Heart right ventricle (tissue), 16 donors: ENCODE data around the gene NRXN3. TPM values are rescaled to one million over a fixed set of nuclear protein-coding genes. Genes with fewer than 3 reads are reported as not detected.
A peak's percentile ranks its signal among the peaks of the same experiment; 100 is the strongest.

Experiments
- ATAC-seq, 8 donors: fragments of 200-7000 bp; cut with Tn5 transposase; one replicate each; pipeline ENCODE4 v1.9.1; 2020; ENCODE audit warnings: mild to moderate bottlenecking in 8 of 8, moderate library complexity in 8 of 8, moderate number of reproducible peaks in 1 of 8
- DNase-seq, 2 donors: peaks; one replicate each; pipeline ENCODE4 v3.0.0-alpha.2; 2020
- H3K27ac ChIP-seq, 10 donors: fragments of 200-600 bp; sonication (generic) in 2 of 10; one replicate each; pipeline versions ENCODE4 v1.5.0 to v1.8.0; 2020 to 2022; ENCODE audit warnings: mild to moderate bottlenecking in 3 of 10
- H3K27me3 ChIP-seq, 7 donors: fragments of 200-600 bp; one replicate each; pipeline ENCODE4 v1.8.0; 2021 to 2022; ENCODE audit warnings: mild to moderate bottlenecking in 2 of 7
- H3K36me3 ChIP-seq, 9 donors: fragments of 200-600 bp; sonication (generic) in 1 of 9; one replicate each; pipeline versions ENCODE4 v1.5.0 to v1.8.0; 2020 to 2022; ENCODE audit warnings: mild to moderate bottlenecking in 2 of 9
- H3K4me1 ChIP-seq, 9 donors: fragments of 200-600 bp; sonication (generic) in 1 of 9; one replicate each; pipeline versions ENCODE4 v1.5.0 to v1.8.0; 2020 to 2022; ENCODE audit warnings: mild to moderate bottlenecking in 4 of 9
- H3K4me3 ChIP-seq, 10 donors: fragments of 200-600 bp; sonication (generic) in 2 of 10; one replicate each; pipeline versions ENCODE4 v1.5.0 to v1.8.0; 2020 to 2022; ENCODE audit warnings: mild to moderate bottlenecking in 7 of 10, moderate library complexity in 2 of 10
- H3K9me3 ChIP-seq, 11 donors: fragments of 200-600 bp in 10 of 11; sonication (generic) in 2 of 11; one replicate each; pipeline versions ENCODE4 v1.5.0 to v1.8.0; 2013 to 2022; ENCODE audit warnings: mild to moderate bottlenecking in 2 of 11, control low read depth in 1 of 11, moderate library complexity in 1 of 11
- WGBS, 2 donors: extraction: QIAGEN DNeasy Blood & Tissue Kit; methylation state at CpG; one replicate each; pipeline ENCODE4 v1.1.7; 2013; ENCODE audit warnings: inconsistent platforms in 1 of 2; 5-methylcytosine and 5-hydroxymethylcytosine counted together
- intact Hi-C, 10 donors: fragments of 100-400 bp; cut with DNase I; formaldehyde crosslinking; loops; one replicate each; pipeline versions ENCODE4 v1.11.1 to v1.14.2; 2022
- polyA plus RNA-seq, 2 donors: library from polyadenylated mRNA; stranded (reverse); fragments of 200-250 nt; gene quantifications; one replicate each; pipeline ENCODE4 v1.2.3, GENCODE V29; 2013
- total RNA-seq, 10 donors: library from RNA; stranded (reverse); fragmentation: NEBNext Ultra II Directional in 3 of 10; extraction: Animal tissue kit (Norgen Biotek cat#: 25700) in 3 of 10; gene quantifications; one replicate each; pipeline versions ENCODE4 v1.2.1 to v1.2.4, GENCODE V29; 2021 to 2023
- TF ChIP-seq, protein P1 (sequence below), 9 donors: fragments of 200-600 bp; sonication (generic) in 2 of 9; IDR thresholded peaks; one replicate each; pipeline versions ENCODE4 v1.5.0 to v1.8.0; 2021 to 2022; ENCODE audit warnings: antibody characterized with exemption in 9 of 9, mild to moderate bottlenecking in 5 of 9, moderate library complexity in 1 of 9
- donor health status: Arrhythmogenic right ventricular cardiomyopathy.
- donor health status: ischemic (EF 13 %, LVEDD 7.1; RV severe dilation, severe dysfunction).
- donor health status: healthy with polysubstance abuse.
- donor health status: DM: no; HTN: yes; CAD: no.
- donor health status: DM: no; HTN: no; CAD: no.
- donor health status: ischemic (EF 25% LVEDD 6.9; RV normal size, moderate dysfunction).
- donor health status: ischemic (EF 25% LVEDD 5.7; RV mildly dilated, moderate dysfunction).
- donor health status: healthy.
- donor health status: DM: yes; HTN: yes; CAD: no.
- donor health status: Ischemic cardiomyopathy.
- donor health status: ischemic (EF 35%, LVEDD 5.7; RV mildly dilated, moderate dysfunction).
- donor health status: nonischemic (EF 11% LVEDD 7.7; RV severe dilation, severe dysfunction).
- donor health status: DM: yes; HTN: yes; CAD: no.
- donor health status: PGD.
- donor health status: ischemic (EF 29% LVEDD 5.4; RV normal size, mild dysfunction).
- donor health status: nonischemic (EF 23%, LVEDD 6.1; RV moderate dilation, normal function).

The NRXN3 gene
- total and polyA plus RNA-seq, 12 donors = 0.23 to 1.8 (median 0.87) TPM

DNA sequence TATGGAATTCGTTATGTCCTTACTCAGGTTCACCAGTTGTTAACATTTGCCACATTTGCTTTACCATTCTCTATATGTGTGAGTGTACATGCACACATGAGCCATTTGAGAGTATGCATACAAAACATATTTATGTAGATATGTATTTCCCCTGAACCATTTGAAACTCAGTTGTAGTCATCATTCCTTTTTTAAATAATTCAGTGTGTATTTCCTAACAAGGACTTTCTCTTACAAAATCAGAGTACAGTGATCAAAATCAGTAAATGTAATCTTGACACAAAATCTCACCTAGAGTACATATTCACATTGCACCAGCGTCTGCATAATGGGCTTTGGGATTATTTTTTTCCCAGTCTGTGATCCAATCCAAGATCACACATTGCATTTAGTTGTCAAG, 1656.2 kb downstream of the NRXN3 start:
- Histone ChIP-seq H3K36me3 (no peaks in the 10 kb centered on the region), H3K27me3 (no peaks in the 10 kb centered on the region), H3K4me3 (no peak overlapping the region), H3K27ac (no peak overlapping the region), H3K4me1 (peaks cover 0 to 5% (median 0%) of the 10 kb centered on the region in 9 donors), H3K9me3 (no peaks in the 10 kb centered on the region)
- TF ChIP-seq, protein P1, sequence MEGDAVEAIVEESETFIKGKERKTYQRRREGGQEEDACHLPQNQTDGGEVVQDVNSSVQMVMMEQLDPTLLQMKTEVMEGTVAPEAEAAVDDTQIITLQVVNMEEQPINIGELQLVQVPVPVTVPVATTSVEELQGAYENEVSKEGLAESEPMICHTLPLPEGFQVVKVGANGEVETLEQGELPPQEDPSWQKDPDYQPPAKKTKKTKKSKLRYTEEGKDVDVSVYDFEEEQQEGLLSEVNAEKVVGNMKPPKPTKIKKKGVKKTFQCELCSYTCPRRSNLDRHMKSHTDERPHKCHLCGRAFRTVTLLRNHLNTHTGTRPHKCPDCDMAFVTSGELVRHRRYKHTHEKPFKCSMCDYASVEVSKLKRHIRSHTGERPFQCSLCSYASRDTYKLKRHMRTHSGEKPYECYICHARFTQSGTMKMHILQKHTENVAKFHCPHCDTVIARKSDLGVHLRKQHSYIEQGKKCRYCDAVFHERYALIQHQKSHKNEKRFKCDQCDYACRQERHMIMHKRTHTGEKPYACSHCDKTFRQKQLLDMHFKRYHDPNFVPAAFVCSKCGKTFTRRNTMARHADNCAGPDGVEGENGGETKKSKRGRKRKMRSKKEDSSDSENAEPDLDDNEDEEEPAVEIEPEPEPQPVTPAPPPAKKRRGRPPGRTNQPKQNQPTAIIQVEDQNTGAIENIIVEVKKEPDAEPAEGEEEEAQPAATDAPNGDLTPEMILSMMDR (IDR thresholded peaks at IDR 0.05) = no peak
- intact Hi-C loops = no loop called here
- 89 to 92% methylated on average over 2 of the region's 2 CpGs for WGBS, 2 donors
- DNase-seq (no peak), ATAC-seq (no peak)

DNA sequence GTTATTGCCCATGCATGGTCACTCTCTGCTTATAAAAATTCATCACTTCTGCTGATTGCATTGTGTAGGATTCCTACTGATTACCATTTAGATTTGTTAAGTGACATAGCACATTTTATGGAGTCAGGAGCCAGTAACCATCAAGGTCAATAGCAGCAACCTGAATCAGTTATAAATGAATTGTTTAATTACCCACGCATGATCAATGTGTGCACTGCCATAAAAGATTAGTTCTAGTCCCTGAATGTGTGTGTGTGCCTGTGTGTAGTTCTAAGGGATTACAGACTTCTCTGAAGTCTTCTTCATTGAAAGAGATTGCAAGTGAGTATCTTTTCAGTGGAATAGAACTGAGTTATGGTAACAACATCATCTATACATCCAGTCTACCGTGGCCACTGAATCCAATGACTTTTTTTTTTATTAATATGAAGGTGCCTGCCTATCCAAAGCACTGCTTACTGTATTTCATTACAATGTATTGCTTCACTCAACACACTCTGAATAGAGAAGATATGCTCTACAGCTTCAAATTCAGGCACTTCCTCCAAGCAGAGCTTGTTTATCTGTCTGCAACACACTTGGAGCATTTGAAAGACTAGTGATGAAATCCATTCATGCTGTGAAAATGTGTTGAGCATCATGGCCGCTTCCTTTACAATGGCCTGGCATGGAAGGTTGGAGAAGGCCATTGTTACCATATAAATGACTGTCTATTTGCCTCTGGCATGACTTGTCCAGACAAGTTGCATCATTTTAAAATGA, 1659.4 kb downstream of the NRXN3 start:
- H3K9me3 ChIP-seq = no peaks in the 10 kb centered on the region

GRCh38 chr14:79831195-79831892, 1661.2 kb downstream of the NRXN3 start:
- TF ChIP-seq, protein P1 (IDR thresholded peaks at IDR 0.05) = no peak
- WGBS, 2 donors = 48% methylated on average over 10 of the region's 10 CpGs
- Histone ChIP-seq H3K36me3 (no peaks in the 10 kb centered on the region), H3K9me3 (no peaks in the 10 kb centered on the region), H3K4me1 (peaks cover 0 to 4% (median 0%) of the 10 kb centered on the region in 9 donors), H3K27me3 (no peaks in the 10 kb centered on the region), H3K4me3 (no peak overlapping the region), H3K27ac (no peak overlapping the region)
- intact Hi-C loops = no loop called here
- peak in 1 of 2 donors; percentile 6 for DNase-seq
- ATAC-seq = no peak

More for the DNA sequence above, 1659.4 kb downstream of the NRXN3 start:
- Histone ChIP-seq H3K27me3 (no peaks in the 10 kb centered on the region), H3K4me1 (peaks cover 0 to 5% (median 0%) of the 10 kb centered on the region in 9 donors), H3K36me3 (no peaks in the 10 kb centered on the region), H3K4me3 (no peak overlapping the region), H3K27ac (no peak overlapping the region)
- TF ChIP-seq, protein P1 (IDR thresholded peaks at IDR 0.05) = no peak
- intact Hi-C loops = no loop called here
- ATAC-seq = no peak
- WGBS, 2 donors = 81% methylated on average over 3 of the region's 3 CpGs
- no peak for DNase-seq

GRCh38 chr14:79833781-79834180, 1663.6 kb downstream of the NRXN3 start:
- no peaks in the 10 kb centered on the region for H3K9me3 ChIP-seq
- no peak overlapping the region for H3K27ac ChIP-seq
- intact Hi-C loops = no loop called here
- TF ChIP-seq, protein P1 (IDR thresholded peaks at IDR 0.05) = no peak
- peaks cover 0 to 6% (median 0%) of the 10 kb centered on the region in 9 donors for H3K4me1 ChIP-seq
- no peak overlapping the region for H3K4me3 ChIP-seq
- ATAC-seq (no peak), DNase-seq (no peak)
- no peaks in the 10 kb centered on the region for H3K27me3 ChIP-seq
- WGBS, 2 donors = 47 to 60% methylated on average over 3 of the region's 3 CpGs
- no peaks in the 10 kb centered on the region for H3K36me3 ChIP-seq
